Kidney (tissue), 14 donors: ENCODE measurements around the gene PDZRN4. TPM values are rescaled to one million over a fixed set of nuclear protein-coding genes. Genes with fewer than 3 reads are reported as not detected.
"Not testable (repeated sequence)": the region's sequence is repeated elsewhere in the genome, so short reads cannot be mapped to it uniquely, and the experiment has no call there.

ENCODE experiments used
- DNase-seq, 5 donors: peaks; one replicate each; pipeline ENCODE4 v3.0.0-alpha.2; 2013 to 2020
- FAIRE-seq: peaks from 2 replicates; lab custom pipeline; 2012; peaks lifted over from hg19 to GRCh38; lab: Jason Lieb, UNC
- H3K27ac ChIP-seq, 2 donors: one replicate each; pipeline ENCODE4 v1.7.0; 2013; ENCODE audit warnings: low read depth in 2 of 2, low read length in 2 of 2, inconsistent platforms in 1 of 2
- H3K27me3 ChIP-seq: one replicate; pipeline ENCODE4 v1.7.1; 2013; ENCODE audit warnings: low read length, inconsistent platforms; ENCODE audit not compliant: control insufficient read depth, insufficient read depth
- H3K36me3 ChIP-seq, 3 donors: one replicate each; pipeline versions ENCODE4 v1.7.0 to v1.7.1; 2013; ENCODE audit warnings: low read length in 3 of 3, control low read depth in 1 of 3, inconsistent platforms in 1 of 3; ENCODE audit not compliant: insufficient read depth in 3 of 3, control insufficient read depth in 2 of 3
- H3K4me1 ChIP-seq, 3 donors: one replicate each; pipeline versions ENCODE4 v1.7.0 to v1.7.1; 2013; ENCODE audit warnings: low read length in 3 of 3, inconsistent platforms in 1 of 3, low read depth in 1 of 3; ENCODE audit not compliant: control insufficient read depth in 2 of 3, insufficient read depth in 2 of 3
- H3K4me3 ChIP-seq, 3 donors: one replicate each; pipeline versions ENCODE4 v1.7.0 to v1.8.1; 2013; ENCODE audit warnings: low read length in 3 of 3, control low read depth in 1 of 3, inconsistent platforms in 1 of 3
- H3K9ac ChIP-seq, 3 donors: one replicate each; pipeline versions ENCODE4 v1.7.0 to v1.7.1; 2013; ENCODE audit warnings: low read length in 3 of 3, control low read depth in 1 of 3, inconsistent platforms in 1 of 3
- H3K9me3 ChIP-seq, 3 donors: one replicate each; pipeline versions ENCODE4 v1.7.0 to v1.7.1; 2013; ENCODE audit warnings: low read length in 3 of 3, control low read depth in 1 of 3, inconsistent platforms in 1 of 3; ENCODE audit not compliant: control insufficient read depth in 2 of 3, insufficient read depth in 1 of 3
- intact Hi-C: fragments of 100-400 bp; cut with DNase I; formaldehyde crosslinking; loops from one replicate; pipeline ENCODE4 v1.11.1; 2022
- polyA plus RNA-seq: library from polyadenylated mRNA; stranded (reverse); fragments of 350-450 nt; fragmentation: Illumina TruSeq; extraction: RNeasy Lipid Tissue Mini Kit (QIAGEN cat#74804); gene quantifications from one replicate; pipeline ENCODE4 v1.2.3, GENCODE V29; 2014; ENCODE audit warnings: low read depth, low replicate concordance; ENCODE audit not compliant: insufficient read depth
- total RNA-seq: library from RNA; stranded (reverse); fragmentation: NEBNext Ultra II Directional; extraction: Animal tissue kit (Norgen Biotek cat#: 25700); gene quantifications from one replicate; pipeline ENCODE4 v1.2.1, GENCODE V29; 2021
- TF ChIP-seq, protein P1 (sequence below): IDR thresholded peaks from 3 replicates; pipeline ENCODE4 v1.5.1; 2012; ENCODE audit warnings: mild to moderate bottlenecking, moderate library complexity, borderline replicate concordance; ENCODE audit not compliant: insufficient read depth; ENCODE audit errors: extremely low read depth
- donor health status: control.
- donor health status: control.
- donor health status: control.
- donor health status: control.
- donor health status: control.
- donor health status: DM: yes; HTN: yes; CAD: no.
- donor health status: Normal renal cell carcinoma (clear cell type).

Gene PDZRN4
- total and polyA plus RNA-seq, 2 donors from 2014 or later = 0.56 to 2.1 TPM

DNA sequence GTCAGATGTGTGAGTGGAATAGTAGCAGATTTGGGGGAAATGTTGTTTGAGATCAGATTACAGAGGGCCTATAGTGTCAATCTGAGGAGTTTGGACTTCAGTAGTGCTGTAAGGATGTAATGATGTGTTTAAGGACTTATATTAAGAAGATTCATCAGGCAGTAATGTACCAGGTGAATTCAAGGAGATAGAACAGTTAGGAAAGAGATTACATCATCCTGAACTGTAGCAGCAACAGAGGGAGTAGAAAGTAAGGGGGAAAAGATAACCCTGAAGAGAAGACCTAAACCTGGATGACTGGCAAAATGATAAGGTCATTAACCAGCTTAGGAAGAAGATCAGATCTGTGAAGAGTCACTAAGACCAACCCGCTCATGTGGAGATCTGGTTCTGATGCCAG, 349.4 kb downstream of the PDZRN4 start:
- intact Hi-C loops = no loop called here
- no peaks in the 10 kb centered on the region for H3K36me3 ChIP-seq
- DNase-seq = no peak

GRCh38 chr12:41545761-41546160, 357.6 kb downstream of the PDZRN4 start:
- Histone ChIP-seq H3K9ac (no peak overlapping the region), H3K27me3 (no peaks in the 10 kb centered on the region), H3K4me3 (no peak overlapping the region), H3K36me3 (no peaks in the 10 kb centered on the region), H3K4me1 (no peaks in the 10 kb centered on the region), H3K9me3 (no peaks in the 10 kb centered on the region), H3K27ac (no peak overlapping the region)
- TF ChIP-seq, protein P1, sequence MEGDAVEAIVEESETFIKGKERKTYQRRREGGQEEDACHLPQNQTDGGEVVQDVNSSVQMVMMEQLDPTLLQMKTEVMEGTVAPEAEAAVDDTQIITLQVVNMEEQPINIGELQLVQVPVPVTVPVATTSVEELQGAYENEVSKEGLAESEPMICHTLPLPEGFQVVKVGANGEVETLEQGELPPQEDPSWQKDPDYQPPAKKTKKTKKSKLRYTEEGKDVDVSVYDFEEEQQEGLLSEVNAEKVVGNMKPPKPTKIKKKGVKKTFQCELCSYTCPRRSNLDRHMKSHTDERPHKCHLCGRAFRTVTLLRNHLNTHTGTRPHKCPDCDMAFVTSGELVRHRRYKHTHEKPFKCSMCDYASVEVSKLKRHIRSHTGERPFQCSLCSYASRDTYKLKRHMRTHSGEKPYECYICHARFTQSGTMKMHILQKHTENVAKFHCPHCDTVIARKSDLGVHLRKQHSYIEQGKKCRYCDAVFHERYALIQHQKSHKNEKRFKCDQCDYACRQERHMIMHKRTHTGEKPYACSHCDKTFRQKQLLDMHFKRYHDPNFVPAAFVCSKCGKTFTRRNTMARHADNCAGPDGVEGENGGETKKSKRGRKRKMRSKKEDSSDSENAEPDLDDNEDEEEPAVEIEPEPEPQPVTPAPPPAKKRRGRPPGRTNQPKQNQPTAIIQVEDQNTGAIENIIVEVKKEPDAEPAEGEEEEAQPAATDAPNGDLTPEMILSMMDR = no peak
- intact Hi-C loops = no loop called here
- DNase-seq (no peak), FAIRE-seq (no peak)

More for the DNA sequence above, 349.4 kb downstream of the PDZRN4 start:
- H3K9me3 ChIP-seq = no peaks in the 10 kb centered on the region
- no peaks in the 10 kb centered on the region for H3K4me1 ChIP-seq
- TF ChIP-seq, protein P1 = no peak
- H3K4me3 ChIP-seq = no peak overlapping the region
- H3K27ac ChIP-seq = no peak overlapping the region
- FAIRE-seq = no peak
- no peak overlapping the region for H3K9ac ChIP-seq
- H3K27me3 ChIP-seq = no peaks in the 10 kb centered on the region

GRCh38 chr12:41547071-41547470, 359.0 kb downstream of the PDZRN4 start:
- H3K9ac ChIP-seq, H3K36me3 ChIP-seq, H3K27me3 ChIP-seq, FAIRE-seq, intact Hi-C loops, H3K27ac ChIP-seq, H3K4me1 ChIP-seq, H3K4me3 ChIP-seq, H3K9me3 ChIP-seq: not testable (repeated sequence)
- peak in 1 of 5 donors; percentile 19 for DNase-seq

DNA sequence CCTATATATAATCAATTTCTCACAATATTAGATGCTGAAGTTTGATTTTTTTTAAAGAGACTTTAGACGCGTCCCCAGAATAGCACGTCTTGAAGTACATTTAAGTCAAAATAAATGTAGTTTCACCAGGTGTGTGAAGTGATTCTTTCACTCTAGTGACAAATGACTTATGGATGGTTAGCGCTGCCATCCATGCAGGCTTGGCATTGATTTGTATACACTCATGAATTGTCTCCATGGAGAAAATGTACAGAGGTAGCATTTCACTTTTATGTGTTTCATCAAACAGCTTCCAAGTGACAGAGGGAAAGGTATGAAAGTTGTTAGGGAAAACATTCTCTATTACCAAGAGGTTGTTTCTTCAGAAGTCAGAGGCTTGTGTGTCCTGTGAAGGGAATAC, 360.8 kb downstream of the PDZRN4 start:
- no peak overlapping the region for H3K27ac ChIP-seq
- H3K4me1 ChIP-seq = no peaks in the 10 kb centered on the region
- H3K9ac ChIP-seq = no peak overlapping the region
- H3K9me3 ChIP-seq = no peaks in the 10 kb centered on the region
- TF ChIP-seq, protein P1 = no peak
- DNase-seq (peak in 1 of 5 donors; percentile 24), FAIRE-seq (no peak)
- no peaks in the 10 kb centered on the region for H3K36me3 ChIP-seq
- H3K27me3 ChIP-seq = no peaks in the 10 kb centered on the region
- no peak overlapping the region for H3K4me3 ChIP-seq
- intact Hi-C loops = no loop called here
